ENCODE measurements around the gene ITPA.

DNA sequence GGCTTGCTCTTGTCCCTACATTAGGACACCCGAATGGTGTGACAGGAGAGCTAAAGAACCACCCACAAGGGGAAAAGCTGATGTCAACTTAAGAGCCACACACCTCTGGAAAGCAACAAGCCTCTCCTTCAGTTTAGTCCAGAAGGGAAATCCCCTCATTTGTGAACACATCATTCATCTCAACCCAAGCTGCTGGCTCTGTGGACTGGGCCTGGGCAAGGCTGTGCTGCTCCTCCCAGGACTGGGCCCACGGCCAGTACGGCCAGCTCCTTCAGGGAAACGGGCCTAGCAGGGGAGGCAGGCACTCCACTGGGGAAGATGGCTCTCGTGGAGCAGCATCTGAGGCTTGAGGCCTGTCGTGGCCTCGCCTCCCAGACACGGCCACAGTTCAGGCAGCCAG, 42.5 kb downstream of the ITPA start:
- TF ChIP-seq, protein P1, sequence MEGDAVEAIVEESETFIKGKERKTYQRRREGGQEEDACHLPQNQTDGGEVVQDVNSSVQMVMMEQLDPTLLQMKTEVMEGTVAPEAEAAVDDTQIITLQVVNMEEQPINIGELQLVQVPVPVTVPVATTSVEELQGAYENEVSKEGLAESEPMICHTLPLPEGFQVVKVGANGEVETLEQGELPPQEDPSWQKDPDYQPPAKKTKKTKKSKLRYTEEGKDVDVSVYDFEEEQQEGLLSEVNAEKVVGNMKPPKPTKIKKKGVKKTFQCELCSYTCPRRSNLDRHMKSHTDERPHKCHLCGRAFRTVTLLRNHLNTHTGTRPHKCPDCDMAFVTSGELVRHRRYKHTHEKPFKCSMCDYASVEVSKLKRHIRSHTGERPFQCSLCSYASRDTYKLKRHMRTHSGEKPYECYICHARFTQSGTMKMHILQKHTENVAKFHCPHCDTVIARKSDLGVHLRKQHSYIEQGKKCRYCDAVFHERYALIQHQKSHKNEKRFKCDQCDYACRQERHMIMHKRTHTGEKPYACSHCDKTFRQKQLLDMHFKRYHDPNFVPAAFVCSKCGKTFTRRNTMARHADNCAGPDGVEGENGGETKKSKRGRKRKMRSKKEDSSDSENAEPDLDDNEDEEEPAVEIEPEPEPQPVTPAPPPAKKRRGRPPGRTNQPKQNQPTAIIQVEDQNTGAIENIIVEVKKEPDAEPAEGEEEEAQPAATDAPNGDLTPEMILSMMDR (conservative IDR thresholded peaks at IDR 0.05; ENCODE audit: low read length) = no peak
- no peak for TF ChIP-seq EZH2phosphoT487 (IDR thresholded peaks at IDR 0.05; ENCODE audit: borderline replicate concordance)

Measured in Loucy (cell line).